Measurements from ENCODE around the gene ZNF205. TPM values are rescaled to one million over a fixed set of nuclear protein-coding genes. Genes with fewer than 3 reads are reported as not detected.

ZNF205 gene
- total RNA-seq, 1 donor from 2014 or later, result 31.6 TPM

- DNase-seq, result no peak
- no peak for TF ChIP-seq CTCF (IDR thresholded peaks at IDR 0.05; ENCODE audit: partially characterized antibody, unreplicated experiment)
- Mint-ChIP-seq H3K36me3 (ENCODE audit: unreplicated experiment) (no peaks in the 10 kb centered on the region), H3K9me3 (ENCODE audit: unreplicated experiment) (no peaks in the 10 kb centered on the region), H3K4me1 (ENCODE audit: low read depth, unreplicated experiment) (peaks cover 26% of the 10 kb centered on the region), H3K27ac (ENCODE audit: unreplicated experiment) (peak overlapping the region; percentile 90), H3K4me3 (ENCODE audit: unreplicated experiment) (peak overlapping the region; percentile 91), H3K27me3 (ENCODE audit: unreplicated experiment) (peaks cover 2% of the 10 kb centered on the region)
Measured at GRCh38 chr16:3112881-3113574, 642 bp downstream of the ZNF205 start.

- Mint-ChIP-seq H3K27ac (ENCODE audit: unreplicated experiment) (peak overlapping the region; percentile 79), H3K27me3 (ENCODE audit: unreplicated experiment) (peaks cover 2% of the 10 kb centered on the region), H3K4me1 (ENCODE audit: low read depth, unreplicated experiment) (peaks cover 26% of the 10 kb centered on the region), H3K36me3 (ENCODE audit: unreplicated experiment) (no peaks in the 10 kb centered on the region), H3K9me3 (ENCODE audit: unreplicated experiment) (no peaks in the 10 kb centered on the region), H3K4me3 (ENCODE audit: unreplicated experiment) (peak overlapping the region; percentile 91)
- no peak for DNase-seq
- TF ChIP-seq CTCF (IDR thresholded peaks at IDR 0.05; ENCODE audit: partially characterized antibody, unreplicated experiment), result no peak
Measured at GRCh38 chr16:3113765-3114479, 1.5 kb downstream of the ZNF205 start.

GRCh38 chr16:3115003-3115402, 2.6 kb downstream of the ZNF205 start:
- Mint-ChIP-seq H3K27me3 (ENCODE audit: unreplicated experiment) (peaks cover 4% of the 10 kb centered on the region), H3K4me3 (ENCODE audit: unreplicated experiment) (peak overlapping the region; percentile 91), H3K9me3 (ENCODE audit: unreplicated experiment) (no peaks in the 10 kb centered on the region), H3K36me3 (ENCODE audit: unreplicated experiment) (no peaks in the 10 kb centered on the region), H3K4me1 (ENCODE audit: low read depth, unreplicated experiment) (peaks cover 26% of the 10 kb centered on the region), H3K27ac (ENCODE audit: unreplicated experiment) (peak overlapping the region; percentile 19)
- DNase-seq, result no peak
- TF ChIP-seq CTCF (IDR thresholded peaks at IDR 0.05; ENCODE audit: partially characterized antibody, unreplicated experiment), result no peak

- DNase-seq, result peak; percentile 73
- Mint-ChIP-seq H3K27me3 (ENCODE audit: unreplicated experiment) (peaks cover 4% of the 10 kb centered on the region), H3K4me3 (ENCODE audit: unreplicated experiment) (peak overlapping the region; percentile 91), H3K4me1 (ENCODE audit: low read depth, unreplicated experiment) (peaks cover 26% of the 10 kb centered on the region), H3K9me3 (ENCODE audit: unreplicated experiment) (no peaks in the 10 kb centered on the region), H3K36me3 (ENCODE audit: unreplicated experiment) (no peaks in the 10 kb centered on the region), H3K27ac (ENCODE audit: unreplicated experiment) (peak overlapping the region; percentile 84)
- no peak for TF ChIP-seq CTCF (IDR thresholded peaks at IDR 0.05; ENCODE audit: partially characterized antibody, unreplicated experiment)
Measured at GRCh38 chr16:3115561-3115960, 3.2 kb downstream of the ZNF205 start.

All from glutamatergic neuron (in vitro differentiated cells).